DND-41 (cell line): ENCODE results near the gene TMEM184B.

ENCODE experiments used
- ATAC-seq: fragments of 200-7000 bp; cut with Tn5 transposase; 3 replicates; pipeline ENCODE4 v1.9.1; 2021; ENCODE audit warnings: low read depth; ENCODE audit not compliant: insufficient read depth
- DNase-seq: peaks from one replicate; pipeline ENCODE4 v3.0.0-alpha.2; 2020
- H2AFZ ChIP-seq: 2 replicates; pipeline ENCODE4 v1.6.0; 2012; ENCODE audit warnings: low read depth, low read length
- H3K27ac ChIP-seq: 2 replicates; pipeline ENCODE4 v1.5.1; 2012; ENCODE audit warnings: low read length, inconsistent platforms
- H3K27me3 ChIP-seq: fragments of 200-600 bp; sonication (generic); 2 replicates; pipeline ENCODE4 v1.6.0; 2012; ENCODE audit warnings: low read length, mild to moderate bottlenecking, inconsistent platforms; ENCODE audit not compliant: insufficient read depth, poor library complexity
- H3K36me3 ChIP-seq: 2 replicates; pipeline ENCODE4 v1.5.1; 2012; ENCODE audit warnings: low read length, inconsistent platforms; ENCODE audit not compliant: insufficient read depth
- H3K4me1 ChIP-seq: 2 replicates; pipeline ENCODE4 v1.5.1; 2012; ENCODE audit warnings: mild to moderate bottlenecking, low read length; ENCODE audit not compliant: insufficient read depth
- H3K4me2 ChIP-seq: 2 replicates; pipeline ENCODE4 v1.6.0; 2012; ENCODE audit warnings: mild to moderate bottlenecking, moderate library complexity, low read length, inconsistent platforms; ENCODE audit not compliant: insufficient read depth
- H3K4me3 ChIP-seq, 2 experiments: fragments of 200-600 bp in 1 of 2; shearing (Covaris generic) in 1 of 2; 2 replicates each; pipeline ENCODE4 v1.5.1; 2012 to 2016; ENCODE audit warnings: inconsistent platforms in 2 of 2, low read length in 2 of 2, mild to moderate bottlenecking in 2 of 2, low read depth in 1 of 2, moderate library complexity in 1 of 2
- H3K79me2 ChIP-seq: 2 replicates; pipeline ENCODE4 v1.6.0; 2012; ENCODE audit warnings: low read length, inconsistent platforms; ENCODE audit not compliant: insufficient read depth
- H3K9ac ChIP-seq: 2 replicates; pipeline ENCODE4 v1.6.0; 2012; ENCODE audit warnings: low read depth, mild to moderate bottlenecking, inconsistent platforms, low read length, moderate library complexity
- H3K9me3 ChIP-seq: 2 replicates; pipeline ENCODE4 v1.5.1; 2012; ENCODE audit warnings: low read length, moderate library complexity, mild to moderate bottlenecking, inconsistent platforms; ENCODE audit not compliant: insufficient read depth, severe bottlenecking
- H4K20me1 ChIP-seq: 2 replicates; pipeline ENCODE4 v1.6.0; 2012; ENCODE audit warnings: low read length; ENCODE audit not compliant: insufficient read depth
- CTCF ChIP-seq: IDR thresholded peaks from 2 replicates; pipeline ENCODE4 v1.5.1; 2012; ENCODE audit warnings: borderline replicate concordance, low read length, moderate library complexity, mild to moderate bottlenecking; ENCODE audit not compliant: poor library complexity, severe bottlenecking; ENCODE audit errors: extremely low read depth
- EZH2 ChIP-seq: IDR thresholded peaks from 3 replicates; pipeline ENCODE4 v1.6.1; 2012; ENCODE audit warnings: borderline replicate concordance, low read depth, mild to moderate bottlenecking, moderate library complexity, low read length, inconsistent platforms; ENCODE audit not compliant: severe bottlenecking

TMEM184B gene

GRCh38 chr22:38201371-38201710 is 71.5 kb downstream of the TMEM184B start:
- peaks cover 22% of the 10 kb centered on the region for H4K20me1 ChIP-seq
- H2AFZ ChIP-seq, result peak overlapping the region; percentile 76
- TF ChIP-seq EZH2, result no peak
- TF ChIP-seq CTCF, result no peak
- H3K79me2 ChIP-seq, result no peaks in the 10 kb centered on the region
- H3K27me3 ChIP-seq, result peaks cover 11% of the 10 kb centered on the region
- no peaks in the 10 kb centered on the region; the same call in 1 of the 2 replicates for H3K36me3 ChIP-seq
- no peak overlapping the region for H3K27ac ChIP-seq
- H3K4me3 ChIP-seq, result peak overlapping the region in 1 of 2 experiments; percentile 77; a peak in 2 of 4 replicates
- H3K4me1 ChIP-seq, result peaks cover 35% of the 10 kb centered on the region
- DNase-seq (no peak), ATAC-seq (no peak; the same call in 2 of the 3 replicates)
- H3K9me3 ChIP-seq, result no peaks in the 10 kb centered on the region
- peak overlapping the region; percentile 87 for H3K4me2 ChIP-seq
- H3K9ac ChIP-seq, result no peak overlapping the region

- ATAC-seq (no peak), DNase-seq (no peak)
- no peaks in the 10 kb centered on the region for H3K79me2 ChIP-seq
- H3K4me3 ChIP-seq, result no peak overlapping the region
- peaks cover 35% of the 10 kb centered on the region for H3K4me1 ChIP-seq
- no peak overlapping the region for H3K4me2 ChIP-seq
- no peak overlapping the region for H3K9ac ChIP-seq
- H2AFZ ChIP-seq, result no peak overlapping the region
- H3K9me3 ChIP-seq, result no peaks in the 10 kb centered on the region
- TF ChIP-seq CTCF (no peak), EZH2 (no peak)
- H3K27ac ChIP-seq, result no peak overlapping the region
- peaks cover 15% of the 10 kb centered on the region for H4K20me1 ChIP-seq
- H3K36me3 ChIP-seq, result no peaks in the 10 kb centered on the region; the same call in 1 of the 2 replicates
- peaks cover 11% of the 10 kb centered on the region for H3K27me3 ChIP-seq
These were observed 72.8 kb downstream of the TMEM184B start for GRCh38 chr22:38199826-38200559.

- H3K9ac ChIP-seq, result no peak overlapping the region
- H3K79me2 ChIP-seq, result no peaks in the 10 kb centered on the region
- DNase-seq (no peak), ATAC-seq (no peak)
- no peaks in the 10 kb centered on the region; the same call in 1 of the 2 replicates for H3K36me3 ChIP-seq
- H3K4me1 ChIP-seq, result peaks cover 12% of the 10 kb centered on the region
- no peak overlapping the region for H3K27ac ChIP-seq
- no peak overlapping the region for H3K4me2 ChIP-seq
- H2AFZ ChIP-seq, result no peak overlapping the region
- H3K4me3 ChIP-seq, result no peak overlapping the region
- TF ChIP-seq EZH2 (no peak), CTCF (no peak)
- H3K9me3 ChIP-seq, result no peaks in the 10 kb centered on the region
- H4K20me1 ChIP-seq, result no peaks in the 10 kb centered on the region
- peaks cover 3% of the 10 kb centered on the region for H3K27me3 ChIP-seq
These were observed 75.9 kb downstream of the TMEM184B start for GRCh38 chr22:38196791-38197419.
